CD1c-positive myeloid dendritic cell (primary cell): ENCODE measurements around the gene RBP7.
"Not testable (repeated sequence)": the region's sequence is repeated elsewhere in the genome, so short reads cannot be mapped to it uniquely, and the experiment has no call there.

Source experiments
- DNase-seq: peaks from one replicate; pipeline ENCODE4 v3.0.0-alpha.2; 2016; ENCODE audit errors: extremely low spot score

RBP7 gene

GRCh38 chr1:9996624-9997582 is at the start of gene RBP7:
Gene RBP7 (plus strand): TSS chr1:9997228. CDS start chr1:9997259, 31 bp downstream.
- peak; percentile 63 for DNase-seq

- no peak for DNase-seq
Observed at GRCh38 chr1:9957726-9958125, 39.3 kb upstream of the RBP7 start.

- DNase-seq: no peak
Observed at GRCh38 chr1:9960011-9960410, 37.0 kb upstream of the RBP7 start.

GRCh38 chr1:9960706-9961562 is 36.1 kb upstream of the RBP7 start:
- no peak for DNase-seq

- no peak for DNase-seq
Observed at GRCh38 chr1:9984253-9984652, 12.8 kb upstream of the RBP7 start.

GRCh38 chr1:9985001-9985400 is 12.0 kb upstream of the RBP7 start:
- DNase-seq: no peak

- no peak for DNase-seq
Observed at GRCh38 chr1:9989773-9990172, 7.3 kb upstream of the RBP7 start.

GRCh38 chr1:9990944-9991343 is 6.1 kb upstream of the RBP7 start:
- peak; percentile 39 for DNase-seq

- peak; percentile 14 for DNase-seq
Observed at GRCh38 chr1:9992910-9993309, 4.1 kb upstream of the RBP7 start.

- no peak for DNase-seq
Observed at GRCh38 chr1:9993561-9994075, 3.4 kb upstream of the RBP7 start.

GRCh38 chr1:10001016-10001665 is 4.1 kb downstream of the RBP7 start:
- DNase-seq: no peak

GRCh38 chr1:10005248-10005647 is 8.2 kb downstream of the RBP7 start:
- not testable (repeated sequence) for DNase-seq

- no peak for DNase-seq
Observed at GRCh38 chr1:10007169-10007568, 10.1 kb downstream of the RBP7 start.

GRCh38 chr1:10014016-10014415 is 17.0 kb downstream of the RBP7 start:
- no peak for DNase-seq

GRCh38 chr1:10019561-10019960 is 22.5 kb downstream of the RBP7 start:
- no peak for DNase-seq

GRCh38 chr1:10020086-10020485 is 23.1 kb downstream of the RBP7 start:
- no peak for DNase-seq

- DNase-seq: not testable (repeated sequence)
Observed at GRCh38 chr1:10020678-10021077, 23.6 kb downstream of the RBP7 start.

- DNase-seq: not testable (repeated sequence)
Observed at GRCh38 chr1:10021992-10022391, 25.0 kb downstream of the RBP7 start.

- peak; percentile 5 for DNase-seq
Observed at GRCh38 chr1:10022656-10023055, 25.6 kb downstream of the RBP7 start.

- DNase-seq: no peak
Observed at GRCh38 chr1:10025354-10025753, 28.3 kb downstream of the RBP7 start.

GRCh38 chr1:10027027-10027426 is 30.0 kb downstream of the RBP7 start:
- no peak for DNase-seq
